CD4-positive, alpha-beta T cell treated with Interleukin-1 beta for 1 hour (primary cell): ENCODE measurements around the gene BNIP3.
"Not testable (repeated sequence)": the region's sequence is repeated elsewhere in the genome, so short reads cannot be mapped to it uniquely, and the experiment has no call there.

Experiments
- DNase-seq, 2 donors: peaks; one replicate each; pipeline ENCODE4 v3.0.0-alpha.2; 2020 to 2022

Gene BNIP3

DNA sequence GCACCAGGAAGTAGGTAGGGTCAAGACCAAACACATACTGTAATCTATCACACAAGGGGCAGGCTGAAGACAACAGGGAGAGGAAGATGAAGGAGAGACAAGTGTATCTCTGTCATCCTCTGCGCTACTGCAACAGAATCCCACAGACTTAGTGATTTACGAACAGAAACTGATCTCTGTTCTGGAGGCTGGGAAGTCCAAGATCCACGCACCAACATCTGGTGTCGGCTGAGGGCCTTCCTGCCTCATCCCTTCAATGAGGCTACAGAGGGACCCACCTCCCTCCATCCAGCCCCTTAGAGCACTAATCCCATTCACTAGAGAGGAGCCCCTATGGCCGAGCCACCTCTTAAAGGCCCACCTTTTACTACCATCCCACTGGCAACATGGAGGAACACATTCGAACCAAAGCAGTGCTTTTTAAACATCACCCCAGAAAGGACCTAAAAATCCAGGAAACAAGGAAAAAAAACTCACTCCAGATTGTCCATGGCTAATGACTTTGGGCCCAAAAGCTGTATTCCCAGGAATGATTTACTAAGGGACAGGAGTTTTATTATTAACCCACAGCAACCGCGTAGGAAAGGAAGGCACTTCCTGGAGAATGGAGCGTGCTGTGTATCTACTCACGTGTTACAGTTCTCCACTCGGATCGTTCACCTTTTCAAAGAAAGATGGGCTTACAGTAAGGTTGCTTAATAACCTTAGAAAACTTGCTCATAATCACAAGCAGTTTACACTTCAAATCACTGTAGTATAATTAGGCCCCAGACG, 4.2 kb downstream of the BNIP3 start:
- DNase-seq, result no peak

DNA sequence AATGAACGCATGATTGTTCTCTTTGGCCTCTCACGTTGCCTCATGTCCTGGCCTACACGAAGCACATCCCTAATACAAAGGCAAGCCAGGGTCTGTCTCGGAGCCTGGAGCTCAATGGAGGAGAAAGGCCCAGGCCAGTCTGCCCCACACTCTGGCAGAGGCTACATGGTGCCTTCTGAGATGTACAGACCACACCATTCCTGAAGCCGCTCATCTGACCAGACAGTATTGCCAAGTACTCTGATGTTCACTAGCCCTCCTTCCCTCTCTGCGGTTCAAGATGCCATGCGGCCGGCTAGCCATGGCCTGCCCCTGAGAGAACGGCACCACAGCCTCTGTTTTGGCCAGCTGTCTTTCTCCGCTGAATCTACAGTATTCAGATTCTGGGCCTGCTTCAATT, 5.9 kb downstream of the BNIP3 start:
- no peak for DNase-seq

DNA sequence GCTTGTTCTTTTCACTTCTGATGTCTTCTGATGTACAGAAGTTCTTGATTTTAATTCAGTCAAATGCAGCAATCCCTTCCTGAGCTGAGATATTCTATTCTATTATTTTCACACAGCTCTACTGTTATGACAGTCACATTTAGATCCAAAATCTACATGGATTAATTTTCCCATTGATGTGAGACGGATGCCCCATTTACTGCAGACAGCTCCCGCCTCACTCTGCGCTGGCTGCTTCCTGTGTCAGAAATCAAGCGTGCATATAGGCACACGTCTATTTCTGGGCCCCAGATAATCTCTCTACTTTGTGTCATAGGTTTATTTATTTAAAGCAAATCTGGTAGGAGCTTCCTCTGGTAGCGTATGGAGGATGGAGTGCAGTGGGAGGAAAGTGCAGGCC, 6.7 kb downstream of the BNIP3 start:
- no peak for DNase-seq

DNA sequence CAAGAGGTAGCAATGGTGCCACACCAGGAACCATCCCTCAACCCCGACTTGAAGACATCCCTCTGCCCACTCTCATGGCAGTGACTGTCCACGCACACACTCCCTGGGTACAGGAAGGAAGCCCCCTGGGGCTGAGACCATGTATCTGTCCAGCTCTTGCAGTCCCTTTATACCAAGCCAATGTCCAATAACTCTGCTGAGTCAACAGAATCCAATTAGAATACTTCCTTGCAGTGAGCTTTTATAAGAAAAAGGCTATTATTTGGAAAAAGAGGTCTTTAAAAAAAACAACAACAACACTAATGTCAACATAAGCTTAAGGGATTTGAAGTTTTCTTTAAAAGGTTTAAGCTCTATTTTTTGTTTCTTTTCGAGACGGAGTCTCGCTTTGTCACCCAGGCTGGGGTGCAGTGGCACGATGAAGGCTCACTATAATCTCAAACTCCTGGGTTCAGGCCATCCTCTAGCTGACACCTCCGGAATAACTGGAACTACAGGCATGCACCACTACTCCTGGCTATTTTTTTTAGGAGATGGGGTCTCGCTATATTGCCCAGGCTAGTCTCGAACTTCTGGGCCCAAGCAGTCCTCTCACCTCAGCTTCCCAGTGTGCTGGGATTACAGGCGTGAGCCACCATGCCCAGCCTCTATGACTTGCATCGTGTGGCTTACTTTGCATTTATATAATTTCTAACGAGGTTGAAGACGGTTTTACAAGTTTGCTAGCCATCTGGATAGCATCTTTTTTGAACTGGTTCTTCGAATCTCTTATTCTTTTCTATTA, 7.5 kb downstream of the BNIP3 start:
- no peak for DNase-seq

DNA sequence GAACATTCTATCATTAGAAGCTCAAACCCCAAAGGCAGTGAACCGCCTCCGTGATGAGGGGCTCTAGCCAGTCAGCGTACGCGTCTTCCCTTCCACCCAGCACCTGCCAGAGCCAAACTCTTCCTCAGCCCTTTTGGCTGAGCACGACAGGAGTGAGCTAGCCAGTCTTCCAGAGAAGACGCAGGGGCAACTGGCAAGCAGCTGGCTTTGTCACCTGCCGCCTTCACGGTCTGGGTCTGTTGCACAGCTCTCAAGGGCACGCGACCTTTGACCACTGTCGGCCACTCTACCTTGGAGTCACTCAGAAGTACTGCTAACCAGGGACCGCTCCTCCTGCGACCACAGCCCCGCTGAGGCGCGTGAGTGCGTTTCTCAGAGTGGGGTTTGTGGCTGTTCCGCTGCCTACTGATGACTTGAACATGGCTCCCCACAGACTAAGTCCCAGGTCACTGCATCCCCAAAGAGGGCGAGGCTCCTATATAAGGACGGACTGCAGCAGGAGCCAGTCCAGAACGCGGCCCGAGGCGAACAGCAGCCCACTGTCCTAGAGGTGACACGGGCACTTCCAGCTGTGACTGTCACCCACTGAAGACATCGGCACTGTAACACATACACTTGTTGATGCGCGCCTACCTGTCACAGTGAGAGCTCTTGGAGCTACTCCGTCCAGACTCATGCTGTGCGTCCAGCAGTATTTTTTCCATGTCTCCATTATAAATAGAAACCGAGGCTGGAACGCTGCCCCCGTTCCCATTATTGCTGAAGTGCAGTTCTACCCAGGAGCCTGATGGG, 8.4 kb downstream of the BNIP3 start:
- peak in 1 of 2 donors; percentile 15 for DNase-seq

DNA sequence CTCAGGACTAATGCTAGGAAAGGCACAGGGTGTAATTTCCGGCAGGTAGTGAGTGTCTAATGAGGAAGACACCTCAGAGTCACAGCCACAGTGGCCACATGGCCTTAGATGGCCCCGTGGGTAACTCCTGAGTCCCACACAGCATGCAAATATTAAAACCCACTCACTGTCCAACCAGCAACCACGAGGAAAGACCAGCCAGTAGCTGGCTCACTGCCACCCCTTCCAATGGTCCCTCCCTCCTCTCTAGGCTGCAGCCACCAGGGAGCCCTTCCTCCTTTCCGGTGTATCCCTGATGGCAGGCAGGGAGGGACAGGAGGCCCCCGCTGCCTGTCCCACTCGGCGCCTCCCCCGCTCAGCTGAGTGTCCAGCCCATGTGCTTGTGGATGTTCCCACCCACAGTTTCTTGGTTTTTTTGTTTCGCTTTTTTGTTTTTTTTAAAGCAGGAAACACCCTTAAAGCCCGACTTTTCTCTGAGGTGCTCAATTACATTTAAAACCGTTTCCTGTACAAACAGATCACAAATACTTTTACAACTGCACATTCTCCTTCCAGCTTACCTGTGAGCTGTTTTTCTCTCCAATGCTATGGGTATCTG, 9.2 kb downstream of the BNIP3 start:
- DNase-seq, result peak in 1 of 2 donors; percentile 56

DNA sequence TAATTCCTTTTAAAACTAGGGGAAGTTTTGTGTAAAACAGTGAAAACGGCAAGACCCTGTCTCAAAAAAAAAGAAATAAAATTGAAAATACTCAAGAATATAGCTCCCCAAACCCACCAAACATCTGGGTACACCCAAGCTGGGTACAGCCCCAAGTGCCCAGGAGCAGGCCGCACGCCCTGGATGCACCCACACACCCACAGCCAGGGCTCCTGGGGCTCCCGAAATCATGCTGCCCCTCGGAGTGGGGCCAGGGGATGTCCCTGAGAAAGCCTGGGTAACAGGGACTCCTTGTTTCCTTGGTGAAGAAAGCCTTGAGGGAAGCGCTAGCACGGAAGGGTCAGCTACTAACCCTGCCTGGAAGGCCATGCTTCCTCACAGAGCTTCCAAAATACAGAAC, 10.1 kb downstream of the BNIP3 start:
- no peak for DNase-seq

DNA sequence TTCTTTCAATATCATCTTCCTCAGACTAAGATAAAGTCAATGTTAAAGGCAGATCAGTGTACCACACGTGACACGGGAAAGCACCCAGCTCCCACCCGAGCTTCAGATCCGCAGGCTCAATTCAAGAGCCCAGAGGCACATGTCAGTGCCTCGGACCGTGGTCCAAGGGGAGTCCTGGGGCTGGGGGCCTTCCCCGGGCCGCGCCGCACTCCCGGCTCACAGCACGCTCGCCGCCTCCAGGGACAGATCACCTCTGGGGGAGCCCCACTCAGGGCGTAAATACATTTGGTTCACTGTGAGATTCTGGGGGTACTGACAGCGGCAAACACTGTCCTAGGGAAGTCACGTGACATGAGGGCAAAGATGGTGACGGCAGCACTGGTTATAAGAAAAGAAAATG, 10.8 kb downstream of the BNIP3 start:
- DNase-seq, result no peak

DNA sequence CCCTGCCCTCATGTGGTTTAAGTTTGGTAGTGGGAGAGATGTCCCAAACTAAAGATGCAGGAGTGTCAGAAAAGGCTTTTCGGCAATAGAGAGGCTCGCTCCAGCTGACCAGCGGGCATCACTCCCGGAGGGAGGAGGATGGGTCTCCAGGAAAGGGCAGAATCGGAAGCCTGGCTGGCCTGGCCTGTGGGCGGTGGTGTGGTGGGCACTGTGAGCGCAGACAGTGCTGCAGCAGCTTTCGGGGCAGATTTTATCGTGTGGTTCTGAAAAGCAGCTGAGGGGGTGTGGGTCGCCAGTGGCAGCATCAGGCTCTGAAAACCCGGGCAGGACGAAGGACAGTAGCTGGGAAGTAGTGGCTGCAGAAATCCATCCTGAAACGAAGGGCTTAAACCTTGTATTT, 12.8 kb downstream of the BNIP3 start:
- DNase-seq, result no peak

DNA sequence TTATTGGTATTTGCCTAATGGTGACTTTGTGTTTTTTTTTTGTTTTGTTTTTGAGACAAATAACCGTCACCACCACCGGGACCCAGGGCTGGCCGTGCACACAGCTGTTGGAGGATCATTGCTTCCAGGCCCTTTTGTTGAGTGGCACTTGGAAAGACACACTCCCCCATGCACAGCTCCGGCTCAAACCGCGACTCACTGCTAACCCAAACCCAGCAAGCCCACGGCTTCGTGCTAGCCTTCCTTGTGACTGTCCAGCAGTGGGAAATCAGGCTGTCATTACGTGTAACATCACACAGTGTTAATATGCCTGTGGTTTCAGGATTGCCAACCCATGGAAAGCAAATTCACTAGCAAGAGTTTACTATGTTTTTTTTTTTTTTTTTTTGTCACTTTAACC, 17.4 kb downstream of the BNIP3 start:
- no peak for DNase-seq

DNA sequence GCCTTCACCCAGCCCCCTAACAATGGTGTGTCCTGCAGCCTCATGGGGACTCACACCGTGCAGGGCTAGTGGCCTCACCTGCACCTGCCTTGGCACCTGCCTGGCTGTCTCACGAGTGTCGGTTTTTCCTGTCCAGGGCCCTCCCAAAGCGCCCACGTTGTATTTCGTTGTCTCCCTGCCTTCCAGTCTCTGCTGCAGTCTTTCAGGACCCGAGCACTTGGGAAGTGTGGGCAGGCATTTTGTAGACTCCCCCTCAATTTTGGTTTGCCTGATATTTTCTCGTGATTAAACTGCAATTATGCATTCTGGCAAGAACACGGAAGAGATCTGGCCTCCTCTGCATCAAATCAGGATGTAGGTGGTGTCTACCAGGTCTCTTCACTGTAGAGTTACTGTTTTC, 17.9 kb downstream of the BNIP3 start:
- no peak for DNase-seq

DNA sequence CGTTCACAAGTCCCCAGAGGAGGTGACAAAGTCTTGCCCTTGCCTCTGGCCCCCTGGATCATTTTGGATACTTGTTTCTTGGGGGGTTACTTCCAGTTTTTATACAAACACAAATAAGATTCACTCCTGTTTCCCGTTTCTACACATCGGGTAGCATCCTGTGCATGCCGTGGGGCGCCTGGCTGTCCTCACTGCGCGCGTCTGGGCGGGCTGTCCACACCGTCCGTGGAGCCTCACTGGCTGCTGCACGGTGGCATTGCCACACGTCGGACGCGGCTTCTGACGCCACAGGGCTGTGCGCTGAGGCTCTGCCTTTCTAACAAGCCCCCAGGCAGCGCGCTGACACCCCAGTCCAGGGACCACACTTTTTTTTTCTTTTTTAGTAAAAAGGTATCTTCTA, 18.4 kb downstream of the BNIP3 start:
- no peak for DNase-seq

DNA sequence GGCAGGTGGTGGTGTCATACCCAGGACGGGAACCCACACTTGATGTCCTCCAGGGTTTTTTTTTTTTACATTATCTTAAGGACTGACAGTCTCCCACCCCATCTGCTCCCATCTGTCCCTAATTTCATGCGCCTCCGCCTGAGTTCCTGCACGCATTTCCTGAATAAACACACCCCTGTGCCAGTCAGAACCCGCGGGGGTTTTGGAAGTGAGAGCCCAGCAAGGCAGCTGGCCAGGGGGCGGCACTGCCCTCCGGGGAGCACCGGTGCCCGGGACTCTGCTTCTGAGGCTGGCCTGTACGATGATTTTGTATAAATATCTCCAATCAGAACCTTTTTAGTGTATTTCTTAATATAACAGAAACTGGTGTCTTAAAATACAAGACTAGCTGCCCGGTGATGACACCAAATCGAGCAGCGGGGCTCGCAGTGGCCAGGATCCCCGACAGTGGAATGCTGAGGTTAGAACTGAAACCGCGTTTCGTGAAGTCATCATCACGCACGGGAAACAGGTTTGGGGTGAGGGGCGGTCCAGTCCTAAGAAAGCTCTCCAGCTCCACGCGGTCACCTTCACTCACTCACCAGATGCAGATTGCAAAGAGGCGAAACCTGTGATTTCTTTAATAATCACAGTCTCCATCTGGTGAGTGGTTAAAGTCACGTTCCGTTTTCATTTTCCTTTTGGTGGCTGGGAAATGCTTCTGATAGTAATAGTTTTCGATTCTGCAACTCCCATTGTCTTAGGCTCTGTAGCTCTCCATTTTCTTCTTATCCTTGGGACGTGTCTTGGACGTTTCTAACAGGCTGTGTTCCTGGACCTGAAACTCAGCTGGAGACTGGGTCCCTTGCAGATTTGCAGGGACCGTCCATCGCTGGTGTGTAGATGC, 19.7 kb downstream of the BNIP3 start:
- no peak for DNase-seq

DNA sequence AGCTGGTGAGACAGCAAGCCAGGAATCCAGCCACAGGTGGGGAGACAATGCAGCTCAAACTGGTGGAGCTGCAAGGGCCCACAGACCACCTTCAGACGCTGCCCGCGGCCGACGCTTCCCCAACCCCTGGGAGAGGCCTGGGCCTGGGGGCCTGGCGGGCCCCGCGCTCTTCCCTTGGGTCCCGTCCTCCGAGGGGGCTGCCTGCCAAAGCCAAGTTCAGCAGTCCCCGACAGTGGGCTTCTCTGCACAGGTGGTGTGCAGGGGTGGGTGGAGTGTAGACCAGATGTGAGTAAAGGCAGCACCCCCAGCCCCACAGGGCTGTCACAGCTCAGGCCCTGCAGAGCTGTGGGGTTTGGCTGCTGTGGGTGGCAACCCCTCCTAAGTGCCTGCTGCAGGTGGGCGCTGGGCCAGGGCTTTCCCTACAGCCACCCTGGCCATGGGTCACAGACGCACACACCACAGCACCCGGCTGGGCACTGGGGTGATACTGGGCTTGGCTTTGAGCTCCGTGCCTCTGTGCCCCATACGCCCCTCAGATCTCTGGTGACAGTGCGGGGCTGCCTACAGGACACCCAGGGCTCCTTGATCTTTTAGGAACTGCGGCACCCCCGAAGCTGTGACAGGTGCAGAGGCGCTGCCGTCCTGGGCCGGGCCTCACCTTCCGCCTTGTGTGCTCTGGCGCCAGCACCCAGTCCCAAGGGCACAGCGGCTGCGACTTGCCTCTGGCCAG, 20.5 kb downstream of the BNIP3 start:
- no peak for DNase-seq

DNA sequence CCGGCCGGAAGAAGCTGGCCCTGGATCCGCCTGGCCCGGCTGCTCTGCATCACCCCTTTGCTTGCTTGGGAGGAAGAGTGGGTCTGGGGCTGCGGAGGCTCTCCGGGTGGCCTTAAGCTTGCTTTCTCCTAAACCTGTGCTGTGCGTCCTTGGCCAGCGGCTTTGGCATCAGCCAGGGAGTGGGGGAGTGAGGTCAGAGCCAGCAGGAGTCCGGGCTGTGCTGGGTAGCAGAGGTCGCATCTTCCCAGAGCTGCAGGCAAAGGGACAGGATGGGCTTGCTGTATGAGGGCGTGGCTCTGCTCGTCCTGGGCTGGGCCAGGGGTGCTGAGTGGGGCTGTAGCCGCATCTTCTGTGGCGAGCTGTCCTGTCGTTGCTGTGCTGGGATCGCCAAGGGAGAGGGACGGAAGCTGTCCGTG, 21.1 kb downstream of the BNIP3 start:
- no peak for DNase-seq

DNA sequence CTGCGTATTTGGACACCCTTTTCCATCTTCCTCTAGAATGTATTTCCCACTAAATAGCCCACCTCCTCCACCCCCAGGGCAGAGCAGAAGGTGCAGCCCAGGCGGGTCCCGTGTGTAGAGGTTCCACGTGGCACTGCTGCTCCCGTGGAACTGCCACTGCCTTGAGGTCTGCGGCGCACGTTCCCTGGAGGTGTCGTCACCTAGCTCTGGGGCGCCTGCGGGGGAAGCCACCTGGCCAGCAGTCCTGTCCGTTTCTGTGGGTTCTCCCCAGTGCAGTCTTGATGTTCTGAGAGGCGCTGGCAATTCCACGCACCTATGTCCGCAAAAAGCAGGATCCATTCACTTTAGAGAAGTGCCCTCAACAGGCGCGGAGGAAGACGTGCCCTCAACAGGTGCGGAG, 21.9 kb downstream of the BNIP3 start:
- DNase-seq, result no peak

DNA sequence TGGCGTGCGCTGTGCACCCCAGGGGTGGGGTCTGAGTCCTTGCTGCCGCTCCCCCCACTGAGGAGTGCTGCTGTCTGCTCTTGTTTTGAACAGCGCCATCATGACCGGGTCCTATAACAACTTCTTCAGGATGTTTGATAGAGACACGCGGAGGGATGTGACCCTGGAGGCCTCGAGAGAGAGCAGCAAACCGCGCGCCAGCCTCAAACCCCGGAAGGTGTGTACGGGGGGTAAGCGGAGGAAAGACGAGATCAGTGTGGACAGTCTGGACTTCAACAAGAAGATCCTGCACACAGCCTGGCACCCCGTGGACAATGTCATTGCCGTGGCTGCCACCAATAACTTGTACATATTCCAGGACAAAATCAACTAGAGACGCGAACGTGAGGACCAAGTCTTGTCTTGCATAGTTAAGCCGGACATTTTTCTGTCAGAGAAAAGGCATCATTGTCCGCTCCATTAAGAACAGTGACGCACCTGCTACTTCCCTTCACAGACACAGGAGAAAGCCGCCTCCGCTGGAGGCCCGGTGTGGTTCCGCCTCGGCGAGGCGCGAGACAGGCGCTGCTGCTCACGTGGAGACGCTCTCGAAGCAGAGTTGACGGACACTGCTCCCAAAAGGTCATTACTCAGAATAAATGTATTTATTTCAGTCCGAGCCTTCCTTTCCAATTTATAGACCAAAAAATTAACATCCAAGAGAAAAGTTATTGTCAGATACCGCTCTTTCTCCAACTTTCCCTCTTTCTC, 26.0 kb downstream of the BNIP3 start:
- no peak for DNase-seq

DNA sequence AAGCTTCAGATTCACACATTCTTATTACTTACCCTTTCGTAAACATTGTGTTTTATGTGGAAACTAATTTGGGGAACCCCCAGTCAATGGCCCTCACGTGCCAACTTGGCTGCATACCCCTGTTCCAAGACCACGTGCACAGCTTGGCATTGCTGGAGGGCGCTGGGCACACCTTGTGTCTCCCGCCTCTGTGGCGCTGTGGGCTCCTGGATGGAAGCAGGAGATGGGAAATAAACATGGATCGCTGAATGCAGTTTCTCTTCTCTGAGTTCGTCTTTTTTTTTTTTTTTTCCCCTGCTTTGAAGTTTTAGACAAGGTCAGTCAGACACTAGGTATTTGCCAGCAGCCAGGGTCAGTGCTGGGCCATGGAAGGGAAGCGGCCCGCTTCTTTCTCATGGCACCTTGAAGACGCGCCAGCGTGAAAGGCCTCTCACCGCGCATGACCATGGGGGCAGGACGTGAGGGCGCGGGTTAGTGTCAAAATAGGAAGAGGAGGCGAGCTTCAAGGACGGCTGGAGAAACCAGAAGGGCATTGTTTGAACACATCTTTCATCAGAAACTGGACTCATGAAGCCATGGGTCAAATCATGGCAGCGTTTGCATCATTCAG, 27.3 kb downstream of the BNIP3 start:
- DNase-seq, result no peak

DNA sequence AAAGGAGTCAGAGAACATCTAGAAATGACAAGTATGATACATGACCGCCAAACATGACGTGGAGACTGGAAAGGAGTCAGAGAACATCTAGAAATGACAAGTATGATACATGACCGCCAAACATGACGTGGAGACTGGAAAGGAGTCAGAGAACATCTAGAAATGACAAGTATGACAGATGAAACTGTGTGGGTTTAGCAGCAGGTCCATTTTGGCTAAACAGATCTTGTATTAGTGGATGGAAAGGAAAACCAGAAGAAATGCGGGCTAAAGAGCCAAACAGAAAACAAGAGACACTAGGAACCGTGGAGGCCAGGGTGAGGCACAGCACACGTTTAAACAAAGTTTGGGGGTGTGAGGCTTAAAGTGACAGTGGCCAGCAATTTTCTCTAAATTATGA, 31.8 kb downstream of the BNIP3 start:
- DNase-seq, result not testable (repeated sequence)
